ENCODE data around the gene ETV3L. TPM values are rescaled to one million over a fixed set of nuclear protein-coding genes. Genes with fewer than 3 reads are reported as not detected.
"Not testable (repeated sequence)": the region's sequence is repeated elsewhere in the genome, so short reads cannot be mapped to it uniquely, and the experiment has no call there.

The ETV3L gene
- total RNA-seq, 1 donor, result not detected

GRCh38 chr1:157056269-157056668 lies 43.3 kb downstream of the ETV3L start:
- H3K4me3 ChIP-seq (ENCODE audit: low read depth, low read length), result no peak overlapping the region
- no peak for TF ChIP-seq CTCF (IDR thresholded peaks at IDR 0.05; ENCODE audit: insufficient read depth, low read depth, low read length)
- DNase-seq (ENCODE audit: low read depth), result no peak

GRCh38 chr1:157055729-157056128 lies 43.9 kb downstream of the ETV3L start:
- DNase-seq (ENCODE audit: low read depth), result not testable (repeated sequence)

DNA sequence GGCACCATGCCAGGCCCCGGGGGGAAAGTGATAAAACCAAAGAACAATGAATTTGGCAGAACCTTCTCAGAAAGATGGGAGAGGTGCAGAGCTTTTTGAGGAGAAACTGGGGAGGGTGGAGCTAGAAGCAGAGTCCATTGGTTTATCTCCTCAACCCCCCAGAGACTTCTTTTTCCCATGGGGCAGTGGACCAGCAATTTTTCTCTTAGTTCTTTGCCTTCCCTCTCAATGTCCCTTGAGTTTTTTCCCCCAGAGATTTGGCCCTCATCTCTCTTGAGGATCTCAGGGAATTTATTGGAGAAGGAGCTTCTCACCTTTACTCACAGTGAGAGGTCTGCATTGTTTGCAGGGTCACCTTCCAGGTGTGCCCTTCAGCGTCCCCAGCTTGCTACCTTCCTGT lies 48.8 kb downstream of the ETV3L start:
- no peak for DNase-seq (ENCODE audit: low read depth)
- TF ChIP-seq CTCF (IDR thresholded peaks at IDR 0.05; ENCODE audit: insufficient read depth, low read depth, low read length), result no peak

More at GRCh38 chr1:157055729-157056128, 43.9 kb downstream of the ETV3L start:
- H3K4me3 ChIP-seq (ENCODE audit: low read depth, low read length), result not testable (repeated sequence)

DNA sequence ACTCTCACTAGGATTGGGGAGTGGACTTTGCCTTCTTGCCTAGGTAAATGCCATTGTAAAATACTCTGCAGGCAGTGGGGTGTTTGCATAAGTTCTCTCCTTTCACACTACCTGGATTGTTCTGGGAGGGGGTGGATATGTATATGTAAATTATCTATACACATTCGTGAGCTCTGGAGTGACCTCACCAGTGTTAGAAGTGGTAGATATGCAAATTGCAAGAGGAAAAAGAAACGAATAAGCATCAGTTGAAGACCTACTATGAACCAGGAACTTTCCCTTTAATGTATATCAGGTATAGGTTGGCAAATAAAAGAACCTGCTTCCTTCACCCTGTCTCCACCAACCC lies 52.6 kb downstream of the ETV3L start:
- H3K4me3 ChIP-seq (ENCODE audit: low read depth, low read length), result no peak overlapping the region
- no peak for DNase-seq (ENCODE audit: low read depth)
- TF ChIP-seq CTCF (IDR thresholded peaks at IDR 0.05; ENCODE audit: insufficient read depth, low read depth, low read length), result no peak

More for the DNA sequence above, 48.8 kb downstream of the ETV3L start:
- H3K4me3 ChIP-seq (ENCODE audit: low read depth, low read length), result no peak overlapping the region

DNA sequence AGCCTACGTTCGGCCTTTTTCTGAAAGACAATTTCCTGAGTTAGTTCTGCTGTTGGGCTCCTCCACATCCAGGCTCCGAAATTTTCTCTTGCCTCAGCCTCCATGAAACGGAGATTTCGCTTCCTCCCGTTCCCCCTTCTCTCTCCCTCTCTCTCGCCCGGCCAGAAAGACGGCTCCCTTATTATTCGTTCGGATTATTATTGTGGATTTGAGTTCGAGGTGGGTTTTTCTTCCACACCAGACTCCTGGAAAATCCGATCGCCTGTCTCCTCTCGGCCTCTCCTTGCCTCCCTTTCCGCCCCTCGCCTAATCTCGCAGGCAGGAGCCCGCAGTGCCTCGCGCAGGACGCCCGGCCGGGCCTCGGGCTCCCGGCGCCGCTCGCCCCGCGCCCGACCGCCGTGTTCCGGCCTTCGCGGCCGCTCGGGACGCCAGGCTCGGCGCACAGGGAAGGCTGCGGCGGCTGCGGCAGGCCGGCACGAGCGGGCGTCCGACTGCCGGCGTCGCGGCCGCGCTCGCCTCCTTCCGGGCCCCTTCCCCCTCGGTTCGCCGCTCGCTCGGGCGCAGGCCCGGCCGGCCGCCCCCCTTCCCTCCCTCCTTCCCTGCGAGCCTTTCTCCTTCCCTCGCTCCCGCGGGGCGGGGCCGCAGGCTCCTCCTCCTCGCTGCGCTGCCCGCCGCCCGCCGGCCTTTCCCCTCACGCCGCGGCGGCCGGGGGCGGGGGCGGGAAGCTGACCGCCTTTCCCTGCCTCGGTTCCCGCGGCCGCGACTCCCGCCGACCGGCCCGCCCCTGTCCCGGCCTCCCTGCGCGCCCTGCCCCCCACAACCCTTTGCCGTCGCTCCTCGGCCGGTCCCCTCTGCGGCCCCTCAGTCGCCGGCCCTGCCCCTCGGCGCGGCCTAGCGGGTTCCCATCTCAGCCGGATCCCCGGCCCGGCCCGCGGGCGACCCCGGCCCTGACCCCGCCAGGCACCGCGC lies 54.1 kb downstream of the ETV3L start, which contains the start of gene ARHGEF11:
Gene ARHGEF11, minus strand, starts transcription at position 493 of the 969 bp plus-strand sequence. CDS start 1,412 bp downstream, outside the sequence.
- peak; percentile 89 for DNase-seq (ENCODE audit: low read depth)
- H3K4me3 ChIP-seq (ENCODE audit: low read depth, low read length), result peak within 1 kb of the TSS; percentile 82
- no peak for TF ChIP-seq CTCF (IDR thresholded peaks at IDR 0.05; ENCODE audit: insufficient read depth, low read depth, low read length)

- H3K4me3 ChIP-seq (ENCODE audit: low read depth, low read length), result peak overlapping the region; percentile 82
- DNase-seq (ENCODE audit: low read depth), result no peak
- TF ChIP-seq CTCF (IDR thresholded peaks at IDR 0.05; ENCODE audit: insufficient read depth, low read depth, low read length), result no peak
Observed at GRCh38 chr1:157044326-157044725, 55.3 kb downstream of the ETV3L start.

- DNase-seq (ENCODE audit: low read depth), result no peak
- TF ChIP-seq CTCF (IDR thresholded peaks at IDR 0.05; ENCODE audit: insufficient read depth, low read depth, low read length), result no peak
- peak overlapping the region; percentile 82 for H3K4me3 ChIP-seq (ENCODE audit: low read depth, low read length)
Observed at GRCh38 chr1:157043685-157044084, 55.9 kb downstream of the ETV3L start.

Measured in fibroblast of villous mesenchyme (primary cell).